ENCODE measurements around the gene SHISA5.

SHISA5 gene

GRCh38 chr3:48445277-48445882 is 58.6 kb downstream of the SHISA5 start:
- H3K4me3 ChIP-seq (ENCODE audit: low read depth, low read length), result peak overlapping the region; percentile 91
- no peak for TF ChIP-seq CTCF (IDR thresholded peaks at IDR 0.05; ENCODE audit: control insufficient read depth, extremely low read depth, insufficient read depth)

GRCh38 chr3:48441940-48442339 is 62.0 kb downstream of the SHISA5 start:
- H3K4me3 ChIP-seq (ENCODE audit: low read depth, low read length), result no peak overlapping the region
- no peak for DNase-seq (ENCODE audit: low read depth)
- TF ChIP-seq CTCF (IDR thresholded peaks at IDR 0.05; ENCODE audit: control insufficient read depth, extremely low read depth, insufficient read depth), result no peak

More at GRCh38 chr3:48445277-48445882, 58.6 kb downstream of the SHISA5 start:
- no peak for DNase-seq (ENCODE audit: low read depth)

GRCh38 chr3:48440590-48440958 is 63.4 kb downstream of the SHISA5 start:
- no peak for DNase-seq (ENCODE audit: low read depth)
- no peak for TF ChIP-seq CTCF (IDR thresholded peaks at IDR 0.05; ENCODE audit: control insufficient read depth, extremely low read depth, insufficient read depth)
- peak overlapping the region; percentile 96 for H3K4me3 ChIP-seq (ENCODE audit: low read depth, low read length)

- DNase-seq (ENCODE audit: low read depth), result peak; percentile 96
- peak within 1 kb of the TSS; percentile 96 for H3K4me3 ChIP-seq (ENCODE audit: low read depth, low read length)
- TF ChIP-seq CTCF (IDR thresholded peaks at IDR 0.05; ENCODE audit: control insufficient read depth, extremely low read depth, insufficient read depth), result no peak
Measured at GRCh38 chr3:48439820-48440589, 64.0 kb downstream of the SHISA5 start, which contains the start of the genes CCDC51 and TMA7. Gene CCDC51, minus strand, starts transcription at chr3:48440119. Its CDS starts 4,991 bp downstream, at chr3:48435128. Gene TMA7, plus strand, starts transcription at chr3:48440257. Its CDS starts 40 bp downstream, at chr3:48440297.

GRCh38 chr3:48437812-48438211 is 66.2 kb downstream of the SHISA5 start:
- no peak for TF ChIP-seq CTCF (IDR thresholded peaks at IDR 0.05; ENCODE audit: control insufficient read depth, extremely low read depth, insufficient read depth)
- no peak overlapping the region for H3K4me3 ChIP-seq (ENCODE audit: low read depth, low read length)
- no peak for DNase-seq (ENCODE audit: low read depth)

- H3K4me3 ChIP-seq (ENCODE audit: low read depth, low read length), result no peak overlapping the region
- TF ChIP-seq CTCF (IDR thresholded peaks at IDR 0.05; ENCODE audit: control insufficient read depth, extremely low read depth, insufficient read depth), result no peak
- DNase-seq (ENCODE audit: low read depth), result no peak
Measured at GRCh38 chr3:48436855-48437254, 67.1 kb downstream of the SHISA5 start.
